HG02885 (cell line): ENCODE data around the gene SORCS2.
"Not testable (repeated sequence)": the region's sequence is repeated elsewhere in the genome, so short reads cannot be mapped to it uniquely, and the experiment has no call there.

Source experiments
- ATAC-seq: cut with Tn5 transposase; IDR thresholded peaks from one replicate; pipeline ENCODE4 v1.9.1; 2021; ENCODE audit warnings: mild to moderate bottlenecking; ENCODE audit not compliant: unreplicated experiment, poor library complexity

SORCS2 gene

GRCh38 chr4:7158991-7159390, 33.3 kb upstream of the SORCS2 start:
- ATAC-seq: no peak

GRCh38 chr4:7159923-7160322, 32.4 kb upstream of the SORCS2 start:
- no peak for ATAC-seq

GRCh38 chr4:7160439-7160838, 31.9 kb upstream of the SORCS2 start:
- no peak for ATAC-seq

GRCh38 chr4:7160951-7161440, 31.3 kb upstream of the SORCS2 start:
- ATAC-seq: no peak

- no peak for ATAC-seq
Observed at GRCh38 chr4:7161721-7162214, 30.6 kb upstream of the SORCS2 start.

- not testable (repeated sequence) for ATAC-seq
Observed at GRCh38 chr4:7165056-7165873, 27.1 kb upstream of the SORCS2 start.

- no peak for ATAC-seq
Observed at GRCh38 chr4:7165874-7166201, 26.5 kb upstream of the SORCS2 start.

GRCh38 chr4:7166237-7166636, 26.1 kb upstream of the SORCS2 start:
- ATAC-seq: no peak

GRCh38 chr4:7166981-7167700, 25.2 kb upstream of the SORCS2 start:
- no peak for ATAC-seq

- ATAC-seq: no peak
Observed at GRCh38 chr4:7167706-7168105, 24.6 kb upstream of the SORCS2 start.

- no peak for ATAC-seq
Observed at GRCh38 chr4:7168106-7168505, 24.2 kb upstream of the SORCS2 start.

GRCh38 chr4:7169134-7169533, 23.2 kb upstream of the SORCS2 start:
- no peak for ATAC-seq

GRCh38 chr4:7170012-7170411, 22.3 kb upstream of the SORCS2 start:
- ATAC-seq: no peak

GRCh38 chr4:7171191-7171900, 21.0 kb upstream of the SORCS2 start:
- no peak for ATAC-seq

- ATAC-seq: no peak
Observed at GRCh38 chr4:7172508-7172907, 19.8 kb upstream of the SORCS2 start.

GRCh38 chr4:7172946-7173345, 19.4 kb upstream of the SORCS2 start:
- no peak for ATAC-seq

GRCh38 chr4:7173841-7174449, 18.4 kb upstream of the SORCS2 start:
- no peak for ATAC-seq

- no peak for ATAC-seq
Observed at GRCh38 chr4:7179158-7179557, 13.2 kb upstream of the SORCS2 start.

GRCh38 chr4:7180938-7181337, 11.4 kb upstream of the SORCS2 start:
- no peak for ATAC-seq

GRCh38 chr4:7182616-7183015, 9.7 kb upstream of the SORCS2 start:
- ATAC-seq: no peak

- no peak for ATAC-seq
Observed at GRCh38 chr4:7183161-7183560, 9.2 kb upstream of the SORCS2 start.
